Peyer's patch (tissue), 4 donors: Measurements from ENCODE around the gene SLC39A11.

Experiments used
- CTCF ChIP-seq, 6 experiments: fragments of 450-650 bp in 4 of 6; fragments of 200-600 bp in 2 of 6; sonication (generic) in 1 of 6; IDR thresholded peaks; one replicate each; pipeline ENCODE4 v1.5.1; 2017 to 2019; ENCODE audit warnings: antibody characterized with exemption in 6 of 6, mild to moderate bottlenecking in 3 of 6, moderate library complexity in 1 of 6
- POLR2A ChIP-seq, 2 donors: fragments of 450-650 bp; IDR thresholded peaks; one replicate each; pipeline ENCODE4 v1.5.1; 2017; ENCODE audit warnings: antibody characterized with exemption in 2 of 2, mild to moderate bottlenecking in 2 of 2, moderate library complexity in 2 of 2

- TF ChIP-seq CTCF (IDR thresholded peaks at IDR 0.05): no peak
- no peak for TF ChIP-seq POLR2A (IDR thresholded peaks at IDR 0.05)
These were observed 368.2 kb downstream of the SLC39A11 start for GRCh38 chr17:72724267-72724666.
